ENCODE data around the gene RALGPS1. TPM values are rescaled to one million over a fixed set of nuclear protein-coding genes. Genes with fewer than 3 reads are reported as not detected.
"Not testable (repeated sequence)": the region's sequence is repeated elsewhere in the genome, so short reads cannot be mapped to it uniquely, and the experiment has no call there.

Gene RALGPS1
- total RNA-seq, 1 experiment from 2014 or later, result 0.87 TPM

DNA sequence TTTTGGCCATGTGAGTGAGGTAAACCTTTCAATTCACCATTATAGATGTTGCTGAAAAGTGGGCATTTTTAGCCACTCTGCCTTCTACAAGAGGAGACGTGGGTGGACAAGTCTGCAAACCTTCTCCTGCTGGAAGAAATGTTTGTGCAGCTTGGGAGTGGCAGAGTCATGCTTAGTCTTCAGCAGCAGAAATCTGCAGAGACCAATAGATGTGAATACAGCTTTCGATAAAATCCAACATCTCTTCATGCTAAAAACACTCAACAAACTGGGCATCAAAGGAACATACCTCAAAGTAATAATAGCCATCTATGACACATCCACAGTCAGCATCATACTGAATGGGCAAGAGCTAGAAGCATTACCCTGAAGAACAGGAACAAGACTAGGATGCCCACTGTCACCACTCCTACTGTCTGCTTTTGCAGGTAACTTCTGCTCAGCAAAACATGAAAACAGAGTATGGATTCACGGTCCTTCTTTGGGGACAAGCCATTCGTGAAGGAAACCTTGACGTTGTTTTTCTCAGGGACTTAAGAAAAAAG, 91.3 kb downstream of the RALGPS1 start:
- no peak for DNase-seq (ENCODE audit: low read depth, low spot score)
- in situ Hi-C loops (cut with HindIII; ENCODE audit: low pct_unique_long_range_greater_than_20kb, low sequenced_read_pairs), result no loop called here

DNA sequence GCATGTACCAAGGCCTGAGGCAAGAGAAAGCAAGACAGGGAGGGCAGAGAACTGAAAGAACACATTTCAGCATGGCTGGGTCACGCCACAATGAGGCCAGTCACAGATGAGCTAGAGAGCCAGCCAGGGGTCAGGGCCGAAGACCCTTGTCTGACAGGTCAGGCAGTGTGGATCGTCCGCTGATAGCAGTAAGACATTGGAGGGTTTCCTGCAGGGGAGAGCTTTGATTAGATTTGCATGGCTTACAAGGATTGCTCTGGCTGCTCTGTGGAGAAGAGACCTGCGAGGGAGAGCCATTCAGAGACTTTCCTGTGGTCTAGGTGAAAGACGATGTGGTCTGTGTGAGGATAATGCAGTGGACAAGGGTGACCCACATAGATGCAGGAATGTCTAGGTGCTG, 93.1 kb downstream of the RALGPS1 start:
- DNase-seq (ENCODE audit: low read depth, low spot score), result no peak
- in situ Hi-C loops (cut with HindIII; ENCODE audit: low pct_unique_long_range_greater_than_20kb, low sequenced_read_pairs), result no loop called here

DNA sequence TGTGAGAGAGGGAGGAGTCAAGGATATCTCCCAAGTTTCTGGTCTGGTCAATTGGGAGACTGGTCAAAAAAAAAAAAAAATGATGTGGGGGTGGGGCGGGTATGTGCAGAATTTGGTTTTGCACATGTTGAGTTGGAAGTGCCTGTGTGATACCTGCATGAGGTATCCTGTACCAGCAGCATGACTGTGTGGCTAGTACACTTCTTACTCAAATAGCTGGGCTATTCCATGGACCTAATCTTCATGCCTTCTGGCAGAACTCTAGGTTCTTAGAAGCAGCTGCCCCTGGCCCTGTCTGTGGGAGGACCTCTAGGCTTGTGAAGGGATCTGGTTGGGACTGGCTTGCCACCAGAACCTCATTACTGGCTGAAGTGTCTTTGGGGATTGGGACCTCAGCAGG, 93.5 kb downstream of the RALGPS1 start:
- DNase-seq (ENCODE audit: low read depth, low spot score), result no peak
- in situ Hi-C loops (cut with HindIII; ENCODE audit: low pct_unique_long_range_greater_than_20kb, low sequenced_read_pairs), result no loop called here

DNA sequence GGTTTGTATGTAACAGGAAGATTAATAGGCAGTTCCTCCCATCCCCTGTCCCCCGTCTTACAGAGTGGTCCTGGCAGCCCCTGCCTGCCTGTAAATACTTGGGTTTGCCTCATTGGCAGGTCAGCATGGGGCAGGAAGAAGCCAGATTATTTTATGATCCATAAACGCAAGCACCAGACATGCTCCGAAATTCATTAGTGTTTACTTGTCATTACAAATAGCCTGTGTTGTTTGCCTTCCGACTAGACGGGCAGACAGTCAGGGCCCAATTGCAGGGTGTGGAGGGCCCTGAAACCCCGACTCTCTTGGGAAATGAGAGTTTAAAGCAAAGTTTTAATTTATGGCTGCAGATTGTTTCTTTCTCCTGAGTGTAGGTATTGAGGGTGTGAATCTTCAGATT, 97.2 kb downstream of the RALGPS1 start:
- no peak for DNase-seq (ENCODE audit: low read depth, low spot score)
- in situ Hi-C loops (cut with HindIII; ENCODE audit: low pct_unique_long_range_greater_than_20kb, low sequenced_read_pairs), result no loop called here

DNA sequence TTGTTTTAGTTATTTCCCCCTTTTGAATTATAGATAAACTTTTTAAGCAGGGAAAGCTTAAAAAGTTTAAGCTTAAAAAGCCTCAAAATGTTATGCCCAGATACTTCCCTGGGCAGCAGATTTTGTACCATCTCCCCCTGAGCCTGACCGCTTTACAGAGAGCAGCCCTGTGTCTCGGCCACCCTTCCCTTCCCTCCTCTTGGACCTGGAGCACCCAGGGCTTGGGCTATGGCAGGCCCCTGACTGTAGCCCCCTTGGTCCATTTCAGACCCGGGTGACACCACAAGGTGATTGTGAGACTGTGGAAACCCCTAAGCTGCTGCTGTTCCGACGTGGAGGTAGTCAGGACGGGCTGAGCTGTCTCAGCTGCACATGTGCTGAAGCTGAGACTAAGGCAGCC, 97.7 kb downstream of the RALGPS1 start:
- DNase-seq (ENCODE audit: low read depth, low spot score), result no peak
- in situ Hi-C loops (cut with HindIII; ENCODE audit: low pct_unique_long_range_greater_than_20kb, low sequenced_read_pairs), result no loop called here

DNA sequence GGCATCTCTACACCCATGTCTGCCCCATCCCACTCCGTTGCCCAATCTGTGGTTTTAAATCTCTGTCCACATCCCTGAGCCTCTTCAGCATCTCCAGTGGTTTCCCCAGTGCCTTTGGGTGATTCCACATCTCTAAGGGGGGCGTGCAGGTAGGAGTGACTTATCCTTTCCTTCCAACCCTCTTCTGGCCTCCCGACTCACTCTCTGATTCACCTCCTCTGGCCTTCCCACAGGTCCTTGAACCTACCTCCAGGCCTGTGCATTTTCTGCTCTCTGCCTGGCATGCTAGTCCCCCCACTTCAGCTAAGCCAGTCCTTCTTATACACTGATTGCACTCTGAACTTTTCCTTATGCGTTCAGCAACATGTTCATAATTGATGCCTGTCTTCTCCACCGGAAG, 99.0 kb downstream of the RALGPS1 start:
- no peak for DNase-seq (ENCODE audit: low read depth, low spot score)
- in situ Hi-C loops (cut with HindIII; ENCODE audit: low pct_unique_long_range_greater_than_20kb, low sequenced_read_pairs), result no loop called here

DNA sequence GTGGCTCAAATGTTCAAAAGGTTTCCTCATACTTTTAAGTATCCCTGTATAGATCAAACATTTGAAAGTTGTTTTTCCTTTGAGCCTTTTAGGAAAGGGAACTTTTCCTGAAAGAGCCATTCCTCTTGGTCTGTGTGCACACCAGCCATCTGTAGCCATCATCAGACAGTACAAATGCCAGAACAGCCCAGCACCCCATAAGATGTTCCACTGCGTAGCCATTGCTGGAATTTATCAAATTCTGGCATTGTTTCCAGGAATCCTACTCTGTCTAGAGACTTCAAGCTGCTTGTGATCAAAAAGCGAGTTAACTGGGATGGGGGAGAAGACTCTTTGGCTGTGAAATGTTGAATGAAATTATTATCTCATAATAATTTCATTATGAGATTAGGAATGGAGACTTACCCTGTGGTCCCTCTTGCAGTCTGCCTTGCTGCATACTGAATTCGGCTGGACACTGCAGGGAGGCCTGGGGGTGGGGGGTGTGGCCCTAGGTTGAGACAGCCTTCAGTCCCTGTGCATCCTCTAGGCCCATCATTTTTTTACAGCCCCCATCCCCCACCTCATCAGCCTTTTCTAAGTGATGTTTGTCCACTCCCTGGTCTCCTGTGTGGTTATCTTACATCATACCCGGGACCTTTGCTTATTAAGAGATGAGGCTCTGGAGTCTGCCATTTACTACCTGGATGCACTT, 99.8 kb downstream of the RALGPS1 start:
- no peak for DNase-seq (ENCODE audit: low read depth, low spot score)
- in situ Hi-C loops (cut with HindIII; ENCODE audit: low pct_unique_long_range_greater_than_20kb, low sequenced_read_pairs), result no loop called here

DNA sequence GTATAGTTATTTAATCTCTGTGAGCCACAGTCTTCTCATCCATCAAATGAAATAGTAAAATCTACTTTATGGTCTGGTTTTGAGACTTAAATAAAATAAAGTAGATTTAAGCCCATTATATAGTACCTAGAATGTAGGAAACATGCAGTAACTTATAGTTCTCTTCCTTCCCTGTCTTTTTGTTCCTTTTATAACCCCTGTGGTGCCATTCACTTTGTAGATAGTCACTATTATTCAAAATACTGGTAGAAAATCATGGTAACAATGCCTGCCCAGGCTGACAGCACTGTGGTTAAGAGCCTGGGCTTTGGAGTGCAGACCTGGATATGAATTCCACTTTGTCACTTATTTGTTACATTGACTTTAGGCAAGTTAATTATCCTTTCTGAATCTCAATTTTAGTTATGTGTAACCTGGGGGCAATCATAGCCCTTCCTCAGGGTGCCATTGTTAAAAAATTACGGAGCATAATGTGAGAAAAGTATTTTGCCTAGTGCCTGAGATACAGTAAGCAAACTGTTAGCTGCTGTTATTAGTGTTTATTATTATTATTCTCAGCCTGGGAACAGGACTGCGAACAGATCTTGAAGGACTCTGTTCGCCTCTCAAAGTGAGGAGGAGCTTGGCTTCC, 100.4 kb downstream of the RALGPS1 start:
- in situ Hi-C loops (cut with HindIII; ENCODE audit: low pct_unique_long_range_greater_than_20kb, low sequenced_read_pairs), result no loop called here
- no peak for DNase-seq (ENCODE audit: low read depth, low spot score)

DNA sequence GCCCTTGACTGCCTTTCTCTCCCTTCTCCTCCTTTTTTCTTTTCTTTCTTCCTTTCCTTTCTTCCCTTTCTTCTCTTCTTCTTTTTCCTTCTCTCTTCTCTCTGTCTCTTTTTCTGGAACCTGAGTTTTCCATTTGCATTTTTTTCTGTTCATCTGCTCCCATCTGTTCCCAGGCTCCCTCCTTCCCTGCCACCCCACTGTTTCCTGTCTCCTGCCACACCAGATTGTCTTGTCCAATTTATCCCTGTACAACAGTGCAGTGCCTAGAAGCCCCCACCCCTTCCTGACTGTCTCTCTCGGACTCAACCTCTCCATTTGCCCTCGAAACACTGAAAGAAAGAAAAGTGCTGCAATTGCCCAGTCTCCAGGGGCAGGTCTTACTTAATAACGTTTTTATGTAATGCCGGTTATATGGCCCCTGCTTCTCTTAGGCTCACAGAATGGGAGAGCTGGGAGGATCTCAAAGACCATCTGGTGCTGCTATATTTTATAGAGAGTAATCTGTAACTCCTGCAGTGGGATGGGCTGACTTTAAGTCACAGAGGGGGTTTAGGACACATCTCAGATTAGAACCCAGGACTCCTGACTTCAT, 101.4 kb downstream of the RALGPS1 start:
- in situ Hi-C loops (cut with HindIII; ENCODE audit: low pct_unique_long_range_greater_than_20kb, low sequenced_read_pairs), result no loop called here
- DNase-seq (ENCODE audit: low read depth, low spot score), result no peak

DNA sequence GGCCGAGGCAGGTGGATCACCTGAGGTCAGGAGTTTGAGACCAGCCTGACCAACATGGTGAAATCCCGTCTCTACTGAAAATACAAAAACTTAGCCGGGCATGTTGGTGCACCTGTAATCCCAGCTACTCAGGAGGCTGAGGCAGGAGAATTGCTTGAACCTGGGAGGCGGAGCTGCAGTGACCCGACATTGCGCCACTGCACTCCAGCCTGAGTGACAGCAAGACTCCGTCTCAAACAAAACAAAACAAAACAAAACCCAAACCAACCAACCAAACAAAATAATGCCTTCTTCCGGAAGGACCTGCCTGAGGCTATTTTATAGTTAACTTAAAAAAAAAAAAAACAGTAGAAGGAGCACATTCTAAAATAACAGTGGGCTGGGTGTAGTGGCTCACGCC, 103.4 kb downstream of the RALGPS1 start:
- DNase-seq (ENCODE audit: low read depth, low spot score); in situ Hi-C loops (cut with HindIII; ENCODE audit: low pct_unique_long_range_greater_than_20kb, low sequenced_read_pairs): not testable (repeated sequence)

DNA sequence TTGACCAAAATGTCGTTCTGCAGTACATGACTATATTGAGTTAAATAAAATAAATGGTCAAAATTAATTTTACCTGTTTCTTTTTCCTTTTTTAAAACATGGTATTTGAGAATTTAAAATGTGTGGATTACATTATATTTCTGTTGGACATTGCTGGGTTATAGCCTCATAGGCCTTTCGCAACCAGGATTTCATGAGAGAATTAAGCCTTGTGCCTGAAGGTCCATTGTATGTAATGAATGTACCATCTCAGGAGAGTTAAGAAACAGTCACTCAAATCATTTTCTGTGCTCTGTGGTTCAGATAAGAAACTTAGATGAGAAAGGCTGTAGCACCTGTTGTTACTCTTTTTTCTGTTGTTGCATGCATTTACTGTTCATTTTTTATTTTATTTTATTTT, 104.4 kb downstream of the RALGPS1 start:
- DNase-seq (ENCODE audit: low read depth, low spot score), result no peak
- in situ Hi-C loops (cut with HindIII; ENCODE audit: low pct_unique_long_range_greater_than_20kb, low sequenced_read_pairs), result no loop called here

DNA sequence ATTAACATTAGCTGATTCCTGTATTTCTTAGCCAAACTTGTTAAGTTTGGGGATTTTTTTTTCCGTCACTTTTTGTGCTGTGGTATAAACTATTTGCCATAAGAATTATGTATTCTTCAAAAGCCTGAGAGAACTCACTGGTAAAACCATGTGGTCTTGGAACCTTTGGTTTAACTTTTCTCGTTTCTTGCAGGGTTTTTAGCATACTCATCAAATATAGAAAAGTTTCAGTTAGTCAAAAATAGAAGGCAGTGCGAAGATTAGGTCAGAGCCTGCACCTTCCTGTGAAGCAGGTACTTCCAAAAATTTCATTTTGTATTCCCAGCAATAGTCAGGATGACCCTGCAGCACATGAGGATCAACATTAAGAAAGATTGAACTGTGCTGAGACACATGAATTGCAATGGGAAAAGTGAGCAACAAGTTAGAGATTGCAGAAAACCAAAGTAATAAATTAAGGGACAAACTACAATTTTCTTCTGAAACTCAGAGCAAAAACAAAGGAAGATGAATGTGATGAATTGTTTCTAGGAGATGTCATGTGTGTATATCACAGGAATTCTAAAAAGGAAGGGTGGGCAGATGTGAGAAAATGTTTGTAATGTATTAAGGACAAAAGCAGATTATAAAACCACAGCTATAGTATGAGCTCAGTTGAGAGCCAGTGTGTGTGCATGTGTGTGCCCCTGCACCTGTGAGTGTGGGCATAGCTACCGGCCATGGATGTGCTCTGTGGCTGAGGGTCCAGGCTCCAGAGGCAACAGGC, 105.6 kb downstream of the RALGPS1 start:
- no peak for DNase-seq (ENCODE audit: low read depth, low spot score)
- in situ Hi-C loops (cut with HindIII; ENCODE audit: low pct_unique_long_range_greater_than_20kb, low sequenced_read_pairs), result no loop called here

DNA sequence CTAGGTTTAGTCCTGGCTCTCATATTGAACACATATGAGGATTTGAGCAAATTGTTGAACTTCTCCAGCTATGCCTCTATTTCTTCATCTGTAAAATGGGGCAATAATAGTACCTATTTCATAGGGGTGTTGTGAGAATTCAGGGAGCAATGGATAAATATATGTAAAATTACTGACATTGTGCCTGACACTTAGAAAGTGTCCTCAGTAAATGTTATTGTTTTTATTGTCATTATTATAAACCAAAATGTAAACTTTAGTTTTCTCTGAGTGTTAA, 106.2 kb downstream of the RALGPS1 start:
- in situ Hi-C loops (cut with HindIII; ENCODE audit: low pct_unique_long_range_greater_than_20kb, low sequenced_read_pairs), result no loop called here
- DNase-seq (ENCODE audit: low read depth, low spot score), result no peak

DNA sequence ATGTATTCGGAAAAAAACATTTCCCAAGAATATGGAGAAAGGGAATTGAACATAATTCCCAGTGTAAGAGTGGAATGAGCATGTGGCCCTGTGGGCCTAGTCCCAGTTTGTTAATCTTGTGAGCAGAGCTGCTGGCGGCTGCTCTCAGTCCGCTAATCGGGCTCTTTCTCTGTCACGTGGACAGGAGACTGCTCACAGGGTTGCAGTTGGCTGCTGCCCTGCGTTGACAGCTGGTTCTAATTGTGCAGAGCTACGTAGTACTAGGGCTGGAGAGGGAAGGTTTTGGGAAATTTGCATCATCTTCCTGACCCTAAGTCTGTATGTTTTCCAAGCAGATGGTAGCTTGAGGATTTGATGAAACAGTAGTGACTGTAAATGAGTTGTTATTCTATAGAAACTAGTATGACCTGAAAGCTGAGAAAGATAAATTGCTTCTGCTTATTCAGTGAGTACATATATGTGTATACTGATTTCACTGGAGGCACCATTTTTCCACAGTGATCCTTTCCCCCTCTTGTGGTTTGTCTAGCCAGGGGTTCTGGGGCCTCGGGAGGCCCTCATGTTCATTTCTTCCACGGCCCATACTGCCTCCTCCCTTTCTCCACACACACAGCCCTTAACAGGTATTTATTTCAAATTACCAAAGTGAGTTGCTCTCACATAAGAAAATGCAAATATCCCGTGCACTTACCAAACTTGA, 107.2 kb downstream of the RALGPS1 start:
- in situ Hi-C loops (cut with HindIII; ENCODE audit: low pct_unique_long_range_greater_than_20kb, low sequenced_read_pairs), result no loop called here
- DNase-seq (ENCODE audit: low read depth, low spot score), result no peak

DNA sequence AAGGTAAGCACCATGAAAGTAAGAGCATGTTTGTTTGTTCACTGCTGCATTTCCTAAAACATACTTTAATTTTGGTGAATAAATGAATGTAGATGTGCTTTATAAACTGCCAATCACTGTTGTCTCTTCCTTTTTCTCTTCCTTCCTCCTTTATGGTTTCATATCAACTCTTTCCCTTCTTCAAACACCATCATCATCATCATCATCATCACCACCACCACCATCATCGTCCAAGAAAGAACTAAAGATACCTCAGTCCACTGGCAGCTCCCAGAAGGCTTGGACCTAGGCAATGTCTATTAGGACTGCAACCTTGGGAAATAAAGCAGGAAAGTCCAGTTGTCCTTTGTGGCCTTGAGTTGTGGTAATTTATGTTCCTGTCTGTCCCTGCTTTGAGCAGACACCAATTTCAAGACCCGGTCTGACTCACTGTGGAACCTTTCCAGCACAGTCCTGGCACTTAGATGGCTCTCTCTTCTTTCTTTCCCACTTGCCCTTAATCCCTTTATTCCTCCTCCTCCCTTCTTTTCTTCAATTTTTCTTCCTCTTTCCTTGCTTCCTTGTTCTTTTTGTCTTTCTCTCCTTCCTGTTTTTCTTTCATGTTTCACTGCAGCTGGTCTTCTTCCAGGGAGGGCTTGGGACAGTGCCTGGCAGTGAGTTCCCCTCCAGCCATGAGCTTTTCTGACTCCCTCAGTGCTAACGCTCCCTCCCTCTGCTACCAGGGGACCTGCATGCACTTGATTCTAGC, 108.5 kb downstream of the RALGPS1 start:
- no peak for DNase-seq (ENCODE audit: low read depth, low spot score)
- in situ Hi-C loops (cut with HindIII; ENCODE audit: low pct_unique_long_range_greater_than_20kb, low sequenced_read_pairs), result no loop called here

DNA sequence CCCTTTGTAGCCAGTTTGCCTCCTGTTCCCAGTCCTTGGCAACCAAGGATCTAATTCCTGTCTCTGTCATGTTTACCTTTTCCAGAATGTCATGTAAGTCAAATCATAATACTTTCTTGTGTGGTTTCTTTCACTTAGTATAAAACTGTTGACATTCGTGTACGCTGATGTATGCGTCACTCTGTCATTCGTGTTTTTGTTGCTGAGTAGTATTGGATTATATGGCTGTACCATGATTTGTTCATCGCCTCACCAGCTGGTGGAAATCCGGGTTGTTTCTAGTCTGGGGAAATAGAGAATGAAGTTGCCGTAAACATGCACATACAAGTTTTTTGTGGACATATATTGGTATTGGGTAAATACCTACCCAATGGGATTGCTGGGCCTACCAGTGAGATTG, 110.5 kb downstream of the RALGPS1 start:
- in situ Hi-C loops (cut with HindIII; ENCODE audit: low pct_unique_long_range_greater_than_20kb, low sequenced_read_pairs), result no loop called here
- DNase-seq (ENCODE audit: low read depth, low spot score), result no peak

DNA sequence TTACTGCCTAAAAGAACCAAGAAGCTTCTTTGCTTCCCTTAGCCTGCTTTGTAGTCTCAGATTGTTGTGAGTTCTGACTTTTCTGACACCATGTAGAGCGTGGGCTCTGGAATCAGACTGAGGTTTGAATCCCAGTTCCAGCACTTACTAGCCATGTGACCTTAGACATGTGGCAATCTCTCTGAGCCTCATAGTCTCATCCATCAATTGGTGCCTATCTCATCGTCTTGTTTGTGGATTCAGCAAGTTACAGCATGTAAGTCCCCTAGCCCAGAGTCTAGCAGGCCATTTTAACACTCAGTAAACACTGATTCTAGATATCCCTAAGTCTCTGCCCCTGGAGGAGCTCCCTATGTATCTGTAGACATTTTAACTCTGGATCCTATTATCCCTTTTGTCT, 113.1 kb downstream of the RALGPS1 start:
- in situ Hi-C loops (cut with HindIII; ENCODE audit: low pct_unique_long_range_greater_than_20kb, low sequenced_read_pairs), result no loop called here
- no peak for DNase-seq (ENCODE audit: low read depth, low spot score)
